A549 (cell line): Measurements from ENCODE around the gene RBL2. TPM values are rescaled to one million over a fixed set of nuclear protein-coding genes. Genes with fewer than 3 reads are reported as not detected.

ENCODE experiments used
- ATAC-seq, 2 experiments: fragments of 200-7000 bp in 1 of 2; fragments of >200 bp in 1 of 2; cut with Nextera tagmentation in 1 of 2; cut with Tn5 transposase in 1 of 2; 3 replicates each; pipeline versions ENCODE4 v1.8.0 to v1.9.1; 2018 to 2020; ENCODE audit warnings: mild to moderate bottlenecking in 1 of 2, moderate library complexity in 1 of 2
- CTCF ChIA-PET: fragments of 300-600 bp; sonication (Branson Sonifier 250); formaldehyde crosslinking; extraction: SDS; loops from one replicate; lab custom pipeline; 2021; ENCODE audit warnings: antibody characterized with exemption, inconsistent platforms; lab: Yijun Ruan, JAX
- POLR2A ChIA-PET: fragments of 350-600 bp; formaldehyde crosslinking; extraction: SDS; loops from one replicate; lab custom pipeline; 2021; ENCODE audit warnings: antibody characterized with exemption, inconsistent platforms; lab: Yijun Ruan, JAX
- DNase-seq, 2 experiments: peaks; one replicate each; pipeline versions ENCODE4 v3.0.0 to v3.0.0-alpha.2; 2011 to 2016; ENCODE audit warnings: low read depth in 1 of 2, low spot score in 1 of 2
- FAIRE-seq: peaks from 2 replicates; lab custom pipeline; 2011; peaks lifted over from hg19 to GRCh38; lab: Jason Lieb, UNC
- H3K27ac ChIP-seq, 2 experiments: fragments of >200 bp; sonication (Bioruptor Twin); formaldehyde crosslinking; 3 replicates each; pipeline ENCODE4 v1.5.1; 2016 to 2017
- H3K4me1 ChIP-seq: fragments of >200 bp; sonication (Bioruptor Twin); formaldehyde crosslinking; 3 replicates; pipeline ENCODE4 v1.6.1; 2016
- H3K4me2 ChIP-seq: fragments of >200 bp; sonication (Bioruptor Twin); formaldehyde crosslinking; 3 replicates; pipeline ENCODE4 v1.6.1; 2016
- H3K4me3 ChIP-seq: fragments of >200 bp; sonication (Bioruptor Twin); formaldehyde crosslinking; 3 replicates; pipeline ENCODE4 v1.5.1; 2016
- H3K9me3 ChIP-seq: fragments of >200 bp; sonication (Bioruptor Twin); formaldehyde crosslinking; 3 replicates; pipeline ENCODE4 v1.6.1; 2016
- CBX8 ChIP-seq: fragments of 200-600 bp; sonication (generic); IDR thresholded peaks from 2 replicates; pipeline ENCODE4 v1.6.1; 2016
- CHD4 ChIP-seq: fragments of 200-600 bp; sonication (generic); IDR thresholded peaks from 2 replicates; pipeline ENCODE4 v1.6.1; 2016; ENCODE audit warnings: antibody characterized with exemption, mild to moderate bottlenecking, borderline replicate concordance
- EHMT2 ChIP-seq: fragments of 200-600 bp; sonication (generic); IDR thresholded peaks from 2 replicates; pipeline ENCODE4 v1.6.1; 2016; ENCODE audit warnings: antibody characterized with exemption, low read depth, mild to moderate bottlenecking, moderate library complexity
- EP300 ChIP-seq, 2 experiments: fragments of >200 bp; sonication (Bioruptor Twin); formaldehyde crosslinking; IDR thresholded peaks; 2 replicates in 1 of 2; 3 replicates in 1 of 2; pipeline ENCODE4 v1.6.1; 2016 to 2017
- ESRRA ChIP-seq: fragments of 150-350 bp; IDR thresholded peaks from 2 replicates; pipeline ENCODE4 v1.6.1; 2014; ENCODE audit warnings: mild to moderate bottlenecking, low read length, borderline replicate concordance
- FOSB ChIP-seq: fragments of 250-450 bp; sonication (Bioruptor Pico); IDR thresholded peaks from 2 replicates; pipeline ENCODE4 v1.5.0; 2020; ENCODE audit warnings: mild to moderate bottlenecking, moderate library complexity
- GATA3 ChIP-seq: IDR thresholded peaks from 2 replicates; pipeline ENCODE4 v1.6.1; 2012; ENCODE audit warnings: borderline replicate concordance
- HDAC2 ChIP-seq: fragments of 200-600 bp; sonication (generic); IDR thresholded peaks from 2 replicates; pipeline ENCODE4 v1.6.1; 2016
- HEYL ChIP-seq: fragments of 250-450 bp; sonication (Bioruptor Pico); IDR thresholded peaks from 2 replicates; pipeline ENCODE4 v1.8.0; 2021; ENCODE audit warnings: mild to moderate bottlenecking, moderate library complexity
- JUN ChIP-seq, 2 experiments: fragments of >200 bp; sonication (Bioruptor Twin); formaldehyde crosslinking; IDR thresholded peaks; 2 replicates in 1 of 2; 3 replicates in 1 of 2; pipeline ENCODE4 v1.6.1; 2016 to 2017
- KDM1A ChIP-seq: fragments of 200-600 bp; sonication (generic); IDR thresholded peaks from 2 replicates; pipeline ENCODE4 v1.6.1; 2016; ENCODE audit warnings: low read depth, mild to moderate bottlenecking
- MYC ChIP-seq: IDR thresholded peaks from 2 replicates; pipeline ENCODE4 v1.6.1; 2012; ENCODE audit warnings: mild to moderate bottlenecking, inconsistent platforms, low read length, improper control_type of control experiment, borderline replicate concordance
- PHF8 ChIP-seq: fragments of 200-600 bp; sonication (generic); IDR thresholded peaks from 2 replicates; pipeline ENCODE4 v1.6.1; 2016; ENCODE audit warnings: low read depth, mild to moderate bottlenecking, antibody characterized with exemption, moderate library complexity, borderline replicate concordance
- POLR2A ChIP-seq: IDR thresholded peaks from 2 replicates; pipeline ENCODE4 v1.6.1; 2012; ENCODE audit warnings: mild to moderate bottlenecking, low read length
- ZFP36 ChIP-seq: fragments of 450-650 bp; IDR thresholded peaks from 2 replicates; pipeline ENCODE4 v1.6.1; 2014; ENCODE audit warnings: borderline replicate concordance; ENCODE audit not compliant: partially characterized antibody
- ZSCAN20 ChIP-seq: fragments of 250-450 bp; sonication (Bioruptor Pico); IDR thresholded peaks from 2 replicates; pipeline ENCODE4 v1.8.0; 2022; ENCODE audit warnings: mild to moderate bottlenecking, moderate library complexity
- WGBS: methylation state at CpG from one replicate; pipeline ENCODE4 v1.1.6; 2017; ENCODE audit errors: missing lambda C conversion rate; 5-methylcytosine and 5-hydroxymethylcytosine counted together
- polyA plus RNA-seq, 4 experiments: library from polyadenylated mRNA; depleted of rRNA in 3 of 4; stranded (reverse); fragments of >200 nt; fragmentation: RNase III in 1 of 4; extraction: RNeasy Plus Mini Kit Qiagen cat#74134 plus additional on column Dnase treatment in 1 of 4; gene quantifications; 2 replicates in 3 of 4; 3 replicates in 1 of 4; pipeline ENCODE4 v1.2.3, GENCODE V29; 2011 to 2017
- TF ChIP-seq, protein P1 (sequence below): fragments of 250-450 bp; sonication (Bioruptor Pico); IDR thresholded peaks from 2 replicates; pipeline ENCODE4 v1.5.0; 2021; ENCODE audit warnings: mild to moderate bottlenecking, moderate library complexity, borderline replicate concordance
- TF ChIP-seq, protein P2 (sequence below): IDR thresholded peaks from 2 replicates; pipeline ENCODE4 v1.6.1; 2012; ENCODE audit warnings: low read depth, borderline replicate concordance
- TF ChIP-seq, protein P3 (sequence below): fragments of 450-650 bp; IDR thresholded peaks from 2 replicates; pipeline ENCODE4 v1.6.1; 2014; ENCODE audit warnings: antibody characterized with exemption
- TF ChIP-seq, protein P4 (sequence below): fragments of >200 bp; sonication (Bioruptor Twin); formaldehyde crosslinking; IDR thresholded peaks from 3 replicates; pipeline ENCODE4 v1.5.1; 2016
- TF ChIP-seq, protein P5 (sequence below): fragments of 250-450 bp; sonication (Bioruptor Pico); IDR thresholded peaks from 2 replicates; pipeline ENCODE4 v1.5.0; 2020; ENCODE audit warnings: low read depth, mild to moderate bottlenecking, moderate library complexity

RBL2 gene
- polyA plus RNA-seq, 2 of the 4 experiments (the other 2 are of a cell fraction): 17.2 to 45.0 TPM

DNA sequence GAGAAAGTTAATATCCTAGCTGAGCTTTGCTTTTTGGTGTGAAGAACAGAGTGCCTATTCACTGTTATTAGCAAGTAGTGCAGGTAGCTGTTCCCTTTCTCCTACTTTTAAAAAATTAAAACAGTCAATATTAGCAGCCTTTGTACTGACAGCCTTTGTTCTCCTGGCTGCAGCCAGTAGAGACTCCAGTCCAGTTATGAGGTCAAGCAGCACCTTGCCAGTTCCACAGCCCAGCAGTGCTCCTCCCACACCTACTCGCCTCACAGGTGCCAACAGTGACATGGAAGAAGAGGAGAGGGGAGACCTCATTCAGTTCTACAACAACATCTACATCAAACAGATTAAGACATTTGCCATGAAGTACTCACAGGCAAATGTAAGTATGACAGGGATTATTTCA lies 46.1 kb downstream of the RBL2 start:
- no peaks in the 10 kb centered on the region for H3K4me1 ChIP-seq
- H3K27ac ChIP-seq: no peak overlapping the region
- TF ChIP-seq, protein P1, sequence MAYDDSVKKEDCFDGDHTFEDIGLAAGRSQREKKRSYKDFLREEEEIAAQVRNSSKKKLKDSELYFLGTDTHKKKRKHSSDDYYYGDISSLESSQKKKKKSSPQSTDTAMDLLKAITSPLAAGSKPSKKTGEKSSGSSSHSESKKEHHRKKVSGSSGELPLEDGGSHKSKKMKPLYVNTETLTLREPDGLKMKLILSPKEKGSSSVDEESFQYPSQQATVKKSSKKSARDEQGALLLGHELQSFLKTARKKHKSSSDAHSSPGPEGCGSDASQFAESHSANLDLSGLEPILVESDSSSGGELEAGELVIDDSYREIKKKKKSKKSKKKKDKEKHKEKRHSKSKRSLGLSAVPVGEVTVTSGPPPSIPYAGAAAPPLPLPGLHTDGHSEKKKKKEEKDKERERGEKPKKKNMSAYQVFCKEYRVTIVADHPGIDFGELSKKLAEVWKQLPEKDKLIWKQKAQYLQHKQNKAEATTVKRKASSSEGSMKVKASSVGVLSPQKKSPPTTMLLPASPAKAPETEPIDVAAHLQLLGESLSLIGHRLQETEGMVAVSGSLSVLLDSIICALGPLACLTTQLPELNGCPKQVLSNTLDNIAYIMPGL: no peak
- TF ChIP-seq, protein P2, sequence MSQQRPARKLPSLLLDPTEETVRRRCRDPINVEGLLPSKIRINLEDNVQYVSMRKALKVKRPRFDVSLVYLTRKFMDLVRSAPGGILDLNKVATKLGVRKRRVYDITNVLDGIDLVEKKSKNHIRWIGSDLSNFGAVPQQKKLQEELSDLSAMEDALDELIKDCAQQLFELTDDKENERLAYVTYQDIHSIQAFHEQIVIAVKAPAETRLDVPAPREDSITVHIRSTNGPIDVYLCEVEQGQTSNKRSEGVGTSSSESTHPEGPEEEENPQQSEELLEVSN: no peak
- TF ChIP-seq JUN (IDR thresholded peaks at IDR 0.05): no peak
- WGBS: 100% methylated on average over 1 of the region's 1 CpG
- CTCF ChIA-PET: interaction anchor here (1.2 kb wide), 1 partner anchor 10 kb away, joined by 3 read pairs; no protein-coding TSS in a partner anchor
- DNase-seq (no peak), ATAC-seq (no peak), FAIRE-seq (no peak)
- H3K9me3 ChIP-seq: no peaks in the 10 kb centered on the region
- no peak overlapping the region for H3K4me3 ChIP-seq
- H3K4me2 ChIP-seq: no peak overlapping the region
- POLR2A ChIA-PET: no interaction called here

DNA sequence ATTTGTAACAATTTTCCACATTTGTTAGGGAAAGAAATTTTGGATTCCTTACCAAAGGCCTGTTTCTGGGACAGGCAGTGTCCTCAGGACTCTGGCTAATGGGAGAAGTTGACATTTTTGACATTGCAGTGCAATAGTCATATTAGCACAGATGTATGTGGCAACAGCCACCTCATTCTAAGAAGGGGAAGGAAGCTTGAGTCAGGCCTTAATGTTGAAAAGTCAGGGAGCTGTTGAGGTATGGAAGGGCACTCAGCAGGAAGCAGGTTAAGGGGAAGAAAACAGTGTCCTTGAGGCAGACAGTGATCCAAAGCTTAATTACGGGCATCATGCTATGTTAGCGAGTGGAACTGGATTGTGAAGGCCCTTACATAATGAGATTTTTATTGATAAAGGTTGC lies 47.9 kb downstream of the RBL2 start:
- 98% methylated on average over 2 of the region's 2 CpGs for WGBS
- no peak overlapping the region for H3K27ac ChIP-seq
- H3K4me1 ChIP-seq: no peaks in the 10 kb centered on the region
- DNase-seq (no peak), FAIRE-seq (no peak), ATAC-seq (no peak)
- ChIA-PET POLR2A (interaction anchor here (0.7 kb wide), 1 partner anchor 37 kb away, joined by 4 read pairs; no protein-coding TSS in a partner anchor), CTCF (no interaction called here)
- H3K9me3 ChIP-seq: 0 out of 3 replicates have a peak, but pooled peaks cover 2% of the 10 kb centered on the region
- no peak overlapping the region for H3K4me3 ChIP-seq
- TF ChIP-seq POLR2A (no peak), ZSCAN20 (CRISPR knock-in tag) (no peak), MYC (no peak), EP300 (IDR thresholded peaks at IDR 0.05) (no peak), CHD4 (no peak), HDAC2 (no peak), KDM1A (no peak), JUN (IDR thresholded peaks at IDR 0.05) (no peak), ZFP36 (no peak), CBX8 (no peak), GATA3 (no peak), EHMT2 (no peak), ESRRA (no peak)
- TF ChIP-seq, protein P3, sequence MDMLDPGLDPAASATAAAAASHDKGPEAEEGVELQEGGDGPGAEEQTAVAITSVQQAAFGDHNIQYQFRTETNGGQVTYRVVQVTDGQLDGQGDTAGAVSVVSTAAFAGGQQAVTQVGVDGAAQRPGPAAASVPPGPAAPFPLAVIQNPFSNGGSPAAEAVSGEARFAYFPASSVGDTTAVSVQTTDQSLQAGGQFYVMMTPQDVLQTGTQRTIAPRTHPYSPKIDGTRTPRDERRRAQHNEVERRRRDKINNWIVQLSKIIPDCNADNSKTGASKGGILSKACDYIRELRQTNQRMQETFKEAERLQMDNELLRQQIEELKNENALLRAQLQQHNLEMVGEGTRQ: no peak
- TF ChIP-seq, protein P4, sequence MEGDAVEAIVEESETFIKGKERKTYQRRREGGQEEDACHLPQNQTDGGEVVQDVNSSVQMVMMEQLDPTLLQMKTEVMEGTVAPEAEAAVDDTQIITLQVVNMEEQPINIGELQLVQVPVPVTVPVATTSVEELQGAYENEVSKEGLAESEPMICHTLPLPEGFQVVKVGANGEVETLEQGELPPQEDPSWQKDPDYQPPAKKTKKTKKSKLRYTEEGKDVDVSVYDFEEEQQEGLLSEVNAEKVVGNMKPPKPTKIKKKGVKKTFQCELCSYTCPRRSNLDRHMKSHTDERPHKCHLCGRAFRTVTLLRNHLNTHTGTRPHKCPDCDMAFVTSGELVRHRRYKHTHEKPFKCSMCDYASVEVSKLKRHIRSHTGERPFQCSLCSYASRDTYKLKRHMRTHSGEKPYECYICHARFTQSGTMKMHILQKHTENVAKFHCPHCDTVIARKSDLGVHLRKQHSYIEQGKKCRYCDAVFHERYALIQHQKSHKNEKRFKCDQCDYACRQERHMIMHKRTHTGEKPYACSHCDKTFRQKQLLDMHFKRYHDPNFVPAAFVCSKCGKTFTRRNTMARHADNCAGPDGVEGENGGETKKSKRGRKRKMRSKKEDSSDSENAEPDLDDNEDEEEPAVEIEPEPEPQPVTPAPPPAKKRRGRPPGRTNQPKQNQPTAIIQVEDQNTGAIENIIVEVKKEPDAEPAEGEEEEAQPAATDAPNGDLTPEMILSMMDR: no peak
- TF ChIP-seq, protein P1: no peak
- H3K4me2 ChIP-seq: no peak overlapping the region

DNA sequence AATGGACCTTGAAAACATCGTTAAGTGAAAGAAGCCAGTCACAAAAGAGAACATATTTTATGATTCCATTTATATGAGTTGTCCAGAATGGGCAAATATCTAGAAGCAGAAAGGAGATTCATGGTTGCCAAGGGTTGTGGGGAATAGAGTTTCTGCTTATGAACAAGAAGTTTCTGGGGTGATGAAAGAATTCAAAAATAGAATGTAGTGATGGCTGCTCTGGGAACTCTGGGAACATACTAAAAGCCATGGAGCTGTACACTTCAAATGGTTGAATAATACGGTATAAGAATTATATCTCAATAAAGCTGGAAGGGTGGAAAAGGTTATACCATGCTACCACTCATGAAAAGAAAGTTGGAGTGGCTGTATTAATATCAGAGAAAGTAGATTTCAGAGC lies 50.3 kb downstream of the RBL2 start:
- whole genome bisulfite sequencing: 95% methylated on average over 2 of the region's 2 CpGs
- FAIRE-seq (no peak), DNase-seq (no peak), ATAC-seq (no peak)
- CTCF ChIA-PET: no interaction called here
- no peak overlapping the region for H3K27ac ChIP-seq
- no peak overlapping the region for H3K4me2 ChIP-seq
- H3K9me3 ChIP-seq: 0 out of 3 replicates have a peak, but pooled peaks cover 2% of the 10 kb centered on the region
- POLR2A ChIA-PET: no interaction called here
- no peaks in the 10 kb centered on the region for H3K4me1 ChIP-seq
- no peak for TF ChIP-seq HEYL
- no peak for TF ChIP-seq FOSB
- TF ChIP-seq, protein P1: no peak
- no peak for TF ChIP-seq PHF8
- no peak for TF ChIP-seq HDAC2
- TF ChIP-seq, protein P5, sequence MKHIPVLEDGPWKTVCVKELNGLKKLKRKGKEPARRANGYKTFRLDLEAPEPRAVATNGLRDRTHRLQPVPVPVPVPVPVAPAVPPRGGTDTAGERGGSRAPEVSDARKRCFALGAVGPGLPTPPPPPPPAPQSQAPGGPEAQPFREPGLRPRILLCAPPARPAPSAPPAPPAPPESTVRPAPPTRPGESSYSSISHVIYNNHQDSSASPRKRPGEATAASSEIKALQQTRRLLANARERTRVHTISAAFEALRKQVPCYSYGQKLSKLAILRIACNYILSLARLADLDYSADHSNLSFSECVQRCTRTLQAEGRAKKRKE (CRISPR knock-in tag): no peak
- H3K4me3 ChIP-seq: no peak overlapping the region
